GM12878 (cell line): ENCODE measurements around the gene KCNIP2. TPM values are rescaled to one million over a fixed set of nuclear protein-coding genes. Genes with fewer than 3 reads are reported as not detected.

ENCODE experiments used
- ATAC-seq: fragments of 200-7000 bp; cut with Tn5 transposase; 3 replicates; pipeline ENCODE4 v1.9.1; 2020; ENCODE audit warnings: mild to moderate bottlenecking, moderate library complexity
- BruUV-seq: library from RNA; stranded (reverse); fragments of 400-500 nt; replicated peaks from 2 replicates; lab custom pipeline; 2021; lab: Mats Ljungman, UMichigan
- CTCF ChIA-PET: fragments of 300-600 bp; sonication (Branson Sonifier 250); formaldehyde crosslinking; extraction: SDS; loops from one replicate; lab custom pipeline; 2021; ENCODE audit warnings: inconsistent platforms; lab: Yijun Ruan, JAX
- POLR2A ChIA-PET: fragments of 350-600 bp; formaldehyde crosslinking; extraction: SDS; loops from one replicate; lab custom pipeline; 2021; ENCODE audit warnings: inconsistent platforms; lab: Charles Lee
- RAD21 ChIA-PET: fragments of 300-600 bp; sonication (Branson Sonifier 250); formaldehyde crosslinking; loops from one replicate; lab custom pipeline; 2023; ENCODE audit warnings: antibody characterized with exemption; ENCODE audit not compliant: unreplicated experiment; lab: Charles Lee
- SMC1A ChIA-PET: fragments of 300-600 bp; sonication (Branson Sonifier 250); formaldehyde crosslinking; loops from one replicate; lab custom pipeline; 2023; ENCODE audit not compliant: unreplicated experiment, uncharacterized antibody; lab: Charles Lee
- DNase-seq: peaks from one replicate; pipeline ENCODE4 v3.0.0-alpha.2; 2011; ENCODE audit warnings: low read depth, low spot score
- FAIRE-seq: peaks from 3 replicates; lab custom pipeline; 2011; peaks lifted over from hg19 to GRCh38; lab: Jason Lieb, UNC
- H2AFZ ChIP-seq: 2 replicates; pipeline ENCODE4 v1.6.0; 2011; ENCODE audit warnings: low read depth, low read length, control low read depth; ENCODE audit not compliant: control insufficient read depth
- H3K27ac ChIP-seq: 2 replicates; pipeline ENCODE4 v1.5.1; 2011; ENCODE audit warnings: control low read depth; ENCODE audit not compliant: control insufficient read depth, insufficient read depth
- H3K27me3 ChIP-seq, 2 experiments: replicated peaks in 1 of 2; 2 replicates each; pipeline versions ENCODE4 v1.6.0 to v1.6.1; 2011; ENCODE audit warnings: low read length in 1 of 2; ENCODE audit not compliant: control insufficient read depth in 2 of 2, insufficient read depth in 2 of 2
- H3K36me3 ChIP-seq, 2 experiments: 2 replicates each; pipeline ENCODE4 v1.5.1; 2011; ENCODE audit warnings: low read length in 1 of 2; ENCODE audit not compliant: control insufficient read depth in 2 of 2, insufficient read depth in 2 of 2
- H3K4me1 ChIP-seq: 2 replicates; pipeline ENCODE4 v1.6.1; 2011; ENCODE audit warnings: mild to moderate bottlenecking, low read length, moderate library complexity, mixed read lengths; ENCODE audit not compliant: control insufficient read depth, insufficient read depth
- H3K4me2 ChIP-seq: 2 replicates; pipeline ENCODE4 v1.6.0; 2011; ENCODE audit warnings: control low read depth; ENCODE audit not compliant: control insufficient read depth, insufficient read depth
- H3K4me3 ChIP-seq: fragments of 200-600 bp; sonication (generic); 2 replicates; pipeline ENCODE4 v1.5.1; 2016
- H3K79me2 ChIP-seq: 2 replicates; pipeline ENCODE4 v1.6.0; 2011; ENCODE audit warnings: low read length; ENCODE audit not compliant: control insufficient read depth, insufficient read depth
- H3K9ac ChIP-seq: 2 replicates; pipeline ENCODE4 v1.8.0; 2011; ENCODE audit warnings: low read length, control low read depth, mixed read lengths; ENCODE audit not compliant: control insufficient read depth, insufficient read depth
- H3K9me3 ChIP-seq: replicated peaks from 3 replicates; pipeline ENCODE4 v1.5.1; 2011; ENCODE audit warnings: mild to moderate bottlenecking, low read length; ENCODE audit not compliant: control insufficient read depth, insufficient read depth
- H4K20me1 ChIP-seq: 2 replicates; pipeline ENCODE4 v1.6.0; 2011; ENCODE audit not compliant: control insufficient read depth, insufficient read depth
- CREB1 ChIP-seq: IDR thresholded peaks from 2 replicates; pipeline ENCODE4 v1.6.1; 2012; ENCODE audit warnings: low read depth, mild to moderate bottlenecking, inconsistent platforms
- IKZF2 ChIP-seq, 2 experiments: fragments of 450-650 bp; IDR thresholded peaks; 2 replicates each; pipeline ENCODE4 v1.6.1; 2017; ENCODE audit warnings: mild to moderate bottlenecking in 2 of 2, moderate library complexity in 2 of 2
- LARP7 ChIP-seq: fragments of 450-650 bp; IDR thresholded peaks from 2 replicates; pipeline ENCODE4 v1.6.1; 2017; ENCODE audit warnings: mild to moderate bottlenecking
- MEF2B ChIP-seq: fragments of 450-650 bp; IDR thresholded peaks from 2 replicates; pipeline ENCODE4 v1.6.1; 2018; ENCODE audit warnings: mild to moderate bottlenecking, moderate library complexity; ENCODE audit not compliant: partially characterized antibody, poor library complexity, severe bottlenecking
- RUNX3 ChIP-seq: IDR thresholded peaks from 2 replicates; pipeline ENCODE4 v1.6.1; 2012; ENCODE audit warnings: low read length, inconsistent platforms
- SKIL ChIP-seq: fragments of 450-650 bp; IDR thresholded peaks from 2 replicates; pipeline ENCODE4 v1.6.1; 2017; ENCODE audit warnings: mild to moderate bottlenecking, low read depth, inconsistent platforms; ENCODE audit not compliant: poor library complexity, severe bottlenecking
- SPI1 ChIP-seq: IDR thresholded peaks from 2 replicates; pipeline ENCODE4 v1.6.1; 2011; ENCODE audit warnings: low read depth, mild to moderate bottlenecking, low read length, moderate library complexity, borderline replicate concordance; ENCODE audit not compliant: insufficient read depth
- STAT3 ChIP-seq: IDR thresholded peaks from 2 replicates; pipeline ENCODE4 v1.6.1; 2011; ENCODE audit warnings: low read depth, low read length, improper control_type of control experiment
- TBL1XR1 ChIP-seq: IDR thresholded peaks from 2 replicates; pipeline ENCODE4 v1.6.1; 2012; ENCODE audit warnings: low read depth, low read length, improper control_type of control experiment
- ZSCAN29 ChIP-seq: fragments of 450-650 bp; IDR thresholded peaks from 2 replicates; pipeline ENCODE4 v1.6.1; 2017; ENCODE audit warnings: mild to moderate bottlenecking, moderate library complexity
- WGBS: methylation state at CpG from one replicate; pipeline ENCODE4 v1.1.6; 2016; ENCODE audit warnings: low lambda C conversion rate; ENCODE audit not compliant: insufficient replicate concordance, insufficient coverage; ENCODE audit errors: missing lambda C conversion rate; 5-methylcytosine and 5-hydroxymethylcytosine counted together
- in situ Hi-C: fragments of 300-500 bp; cut with MboI; formaldehyde crosslinking; loops from 9 replicates; pipeline ENCODE4 v1.14.3; 2018; ENCODE audit warnings: mixed read lengths
- intact Hi-C: fragments of 100-400 bp; cut with micrococcal nuclease; formaldehyde crosslinking; loops from one replicate; pipeline ENCODE4 v1.14.2; 2022; ENCODE audit not compliant: unreplicated experiment
- polyA plus RNA-seq, 11 experiments: library from polyadenylated mRNA; depleted of rRNA in 4 of 11; unstranded in 6 of 11; stranded (reverse) in 5 of 11; fragments of >200 nt; fragmentation: Nextera tagmentation in 4 of 11; fragmentation: Illumina TruSeq in 1 of 11; extraction: Ambion mirVana in 4 of 11; extraction: Trizol in 1 of 11; gene quantifications; 1 replicate in 1 of 11; 2 replicates in 10 of 11; pipeline versions ENCODE4 v1.2.1 to v1.2.3, GENCODE V29; 2011 to 2016; ENCODE audit warnings: inconsistent platforms in 2 of 11, missing spikeins in 2 of 11, low read depth in 1 of 11
- total RNA-seq, 4 experiments: library from RNA; depleted of rRNA in 3 of 4; stranded (reverse); fragments of >200 nt in 3 of 4; fragmentation: Illumina TruSeq in 1 of 4; extraction: Trizol in 1 of 4; gene quantifications; 2 replicates each; pipeline versions ENCODE4 v1.2.1 to v1.2.3, GENCODE V29; 2013 to 2021

KCNIP2 gene
- total and polyA plus RNA-seq, 10 of the 15 experiments (the other 5 are each of a cell fraction or from before 2014, with no cell fraction given), result 0.46 to 4.3 (median 1.7) TPM

GRCh38 chr10:101793526-101793925 is 50.1 kb downstream of the KCNIP2 start:
- in situ Hi-C loops (no loop called here), intact Hi-C loops (no loop called here)
- H3K36me3 ChIP-seq, result peaks cover 4 to 60% of the 10 kb centered on the region in 2 experiments
- ChIA-PET SMC1A (interaction anchor here (1.1 kb wide), 1 partner anchor 216 kb away, joined by 3 read pairs; no protein-coding TSS in a partner anchor), CTCF (interaction anchor here (0.6 to 1.5 kb wide), 3 partner anchors 10 to 800 kb away, joined by 3 to 4 read pairs (median 3); partner anchors contain the start of gene NPM3), POLR2A (interaction anchor here (0.6 kb wide), 1 partner anchor 43 kb away, joined by 8 read pairs; no protein-coding TSS in a partner anchor), RAD21 (no interaction called here)
- no peaks in the 10 kb centered on the region for H3K9me3 ChIP-seq
- WGBS, result 98% methylated on average over 12 of the region's 12 CpGs
- no peak overlapping the region for H3K4me3 ChIP-seq
- TF ChIP-seq LARP7 (no peak), STAT3 (no peak), SKIL (no peak), MEF2B (no peak), TBL1XR1 (no peak), SPI1 (no peak), ZSCAN29 (no peak), CREB1 (no peak), IKZF2 (IDR thresholded peaks at IDR 0.05) (no peak), RUNX3 (no peak)
- ATAC-seq (no peak), DNase-seq (no peak), FAIRE-seq (no peak)
- H3K4me2 ChIP-seq, result no peak overlapping the region
- H4K20me1 ChIP-seq, result no peaks in the 10 kb centered on the region
- peaks cover 2% of the 10 kb centered on the region for H3K79me2 ChIP-seq
- no peaks in the 10 kb centered on the region for H3K4me1 ChIP-seq
- H3K9ac ChIP-seq, result no peak overlapping the region
- H2AFZ ChIP-seq, result no peak overlapping the region
- no TSS peak for BruUV-seq
- no peak overlapping the region for H3K27ac ChIP-seq
- H3K27me3 ChIP-seq, result no peaks in the 10 kb centered on the region
